HepG2 (cell line): ENCODE results near the gene RAD54L. TPM values are rescaled to one million over a fixed set of nuclear protein-coding genes. Genes with fewer than 3 reads are reported as not detected.

Experiments used
- ARNT2 ChIP-seq: sonication (generic); formaldehyde crosslinking; IDR thresholded peaks from 2 replicates; pipeline ENCODE4 v1.8.0; 2022; ENCODE audit warnings: mild to moderate bottlenecking, low read depth, missing genetic modification reagents, moderate library complexity
- EP300 ChIP-seq, 3 experiments: sonication (generic) in 1 of 3; formaldehyde crosslinking in 1 of 3; IDR thresholded peaks; 2 replicates each; pipeline versions ENCODE4 v1.5.1 to v1.6.1; 2011 to 2020; ENCODE audit warnings: low read depth in 2 of 3, low read length in 2 of 3, borderline replicate concordance in 1 of 3, improper control_type of control experiment in 1 of 3, mild to moderate bottlenecking in 1 of 3, missing genetic modification reagents in 1 of 3, moderate library complexity in 1 of 3
- GFI1 ChIP-seq: sonication (generic); formaldehyde crosslinking; IDR thresholded peaks from 2 replicates; pipeline ENCODE4 v1.5.0; 2020; ENCODE audit warnings: missing genetic modification reagents, mild to moderate bottlenecking, borderline replicate concordance
- MAZ ChIP-seq, 2 experiments: sonication (generic) in 1 of 2; formaldehyde crosslinking in 1 of 2; IDR thresholded peaks; 2 replicates each; pipeline versions ENCODE4 v1.5.0 to v1.6.1; 2012 to 2020; ENCODE audit warnings: low read depth in 2 of 2, mild to moderate bottlenecking in 2 of 2, borderline replicate concordance in 1 of 2, improper control_type of control experiment in 1 of 2, low read length in 1 of 2, missing genetic modification reagents in 1 of 2, moderate library complexity in 1 of 2
- MEIS2 ChIP-seq: sonication (generic); formaldehyde crosslinking; IDR thresholded peaks from 2 replicates; pipeline ENCODE4 v1.9.0; 2021; ENCODE audit warnings: mild to moderate bottlenecking, missing genetic modification reagents
- ONECUT2 ChIP-seq: sonication (generic); formaldehyde crosslinking; IDR thresholded peaks from 2 replicates; pipeline ENCODE4 v1.4.0; 2020; ENCODE audit warnings: missing genetic modification reagents
- PHF8 ChIP-seq: sonication (generic); formaldehyde crosslinking; IDR thresholded peaks from 2 replicates; pipeline ENCODE4 v1.5.0; 2020; ENCODE audit warnings: missing genetic modification reagents
- POGZ ChIP-seq: sonication (generic); formaldehyde crosslinking; IDR thresholded peaks from 2 replicates; pipeline ENCODE4 v1.4.0; 2020; ENCODE audit warnings: mild to moderate bottlenecking, missing genetic modification reagents
- SMAD9 ChIP-seq: sonication (generic); formaldehyde crosslinking; IDR thresholded peaks from 2 replicates; pipeline ENCODE4 v1.5.1; 2020; ENCODE audit warnings: mild to moderate bottlenecking, missing genetic modification reagents
- TFAP4 ChIP-seq: sonication (generic); IDR thresholded peaks from 2 replicates; pipeline ENCODE4 v1.6.1; 2016; ENCODE audit warnings: low read depth, borderline replicate concordance
- TOE1 ChIP-seq: sonication (generic); formaldehyde crosslinking; IDR thresholded peaks from 2 replicates; pipeline ENCODE4 v1.4.0; 2020; ENCODE audit warnings: mild to moderate bottlenecking, missing genetic modification reagents
- ZMAT3 ChIP-seq: sonication (generic); formaldehyde crosslinking; conservative IDR thresholded peaks from 2 replicates; pipeline ENCODE4 v1.7.0; 2021; ENCODE audit warnings: missing genetic modification reagents
- ZMAT5 ChIP-seq: sonication (generic); formaldehyde crosslinking; IDR thresholded peaks from 2 replicates; pipeline ENCODE4 v1.5.0; 2020; ENCODE audit warnings: mild to moderate bottlenecking, low read depth, missing genetic modification reagents, borderline replicate concordance
- ZNF292 ChIP-seq: sonication (generic); formaldehyde crosslinking; IDR thresholded peaks from 2 replicates; pipeline ENCODE4 v1.8.1; 2022; ENCODE audit warnings: mild to moderate bottlenecking, low read depth, missing genetic modification reagents, borderline replicate concordance
- ZNF549 ChIP-seq: sonication (generic); formaldehyde crosslinking; IDR thresholded peaks from 2 replicates; pipeline ENCODE4 v1.5.0; 2020; ENCODE audit warnings: missing genetic modification reagents
- ZNF550 ChIP-seq: sonication (generic); formaldehyde crosslinking; IDR thresholded peaks from 2 replicates; pipeline ENCODE4 v1.4.0; 2020; ENCODE audit warnings: mild to moderate bottlenecking, missing genetic modification reagents, borderline replicate concordance
- ZNF564 ChIP-seq: sonication (generic); formaldehyde crosslinking; IDR thresholded peaks from 2 replicates; pipeline ENCODE4 v1.8.1; 2023; ENCODE audit warnings: mild to moderate bottlenecking, missing genetic modification reagents
- ZNF644 ChIP-seq: IDR thresholded peaks from 2 replicates; pipeline ENCODE4 v1.6.1; 2016; ENCODE audit warnings: low read depth
- ZNF800 ChIP-seq: sonication (generic); formaldehyde crosslinking; IDR thresholded peaks from 2 replicates; pipeline ENCODE4 v1.4.0; 2020; ENCODE audit warnings: missing genetic modification reagents
- ZNF83 ChIP-seq: sonication (generic); formaldehyde crosslinking; IDR thresholded peaks from 2 replicates; pipeline ENCODE4 v1.4.0; 2020; ENCODE audit warnings: missing genetic modification reagents, mild to moderate bottlenecking, borderline replicate concordance
- polyA plus RNA-seq, 8 experiments: library from polyadenylated mRNA; depleted of rRNA in 3 of 8; stranded (reverse) in 7 of 8; unstranded in 1 of 8; fragments of >200 nt; fragmentation: Illumina TruSeq in 4 of 8; extraction: Trizol in 4 of 8; gene quantifications; 2 replicates each; pipeline versions ENCODE4 v1.2.1 to v1.2.3, GENCODE V29; 2011 to 2016; ENCODE audit warnings: low read depth in 4 of 8, missing spikeins in 1 of 8, mixed read lengths in 1 of 8; ENCODE audit not compliant: insufficient read depth in 1 of 8
- total RNA-seq, 5 experiments: library from RNA; depleted of rRNA; stranded (reverse); fragments of >200 nt; fragmentation: Illumina TruSeq; extraction: Trizol; gene quantifications; 2 replicates each; pipeline ENCODE4 v1.2.3, GENCODE V29; 2016; ENCODE audit warnings: low read depth in 1 of 5

RAD54L gene
- total and polyA plus RNA-seq, 2 of the 13 experiments (the other 11 are each of a cell fraction or from before 2014, with no cell fraction given) = 10.2 to 30.0 TPM

GRCh38 chr1:46247436-46248121 is at the start of gene RAD54L (continued):
- no peak for TF ChIP-seq EP300 (IDR thresholded peaks at IDR 0.05; ENCODE audit: low read depth in 2 of 2, low read length in 2 of 2)
- no peak for TF ChIP-seq EP300 (CRISPR knock-in tag; IDR thresholded peaks at IDR 0.05; ENCODE audit: borderline replicate concordance)
- no peak for TF ChIP-seq ZNF550 (CRISPR knock-in tag)
- TF ChIP-seq PHF8 (CRISPR knock-in tag) = no peak
- TF ChIP-seq TOE1 = no peak
- TF ChIP-seq ZNF564 (CRISPR knock-in tag) = peak; percentile 71; the same call in 1 of the 2 replicates
- TF ChIP-seq ZNF549 = no peak
- peak; percentile 52 for TF ChIP-seq POGZ (CRISPR knock-in tag)
- no peak; the same call in 1 of the 2 replicates for TF ChIP-seq ZMAT3
- TF ChIP-seq ONECUT2 (CRISPR knock-in tag) = 0 out of 2 replicates have a peak, but pooled peaks have one; percentile 32
- TF ChIP-seq MEIS2 (CRISPR knock-in tag) = 0 out of 2 replicates have a peak, but pooled peaks have one; percentile 51
- peak; percentile 55; the same call in 1 of the 2 replicates for TF ChIP-seq MAZ (IDR thresholded peaks at IDR 0.05; ENCODE audit: borderline replicate concordance, low read depth, low read length)
- TF ChIP-seq MAZ (CRISPR knock-in tag; IDR thresholded peaks at IDR 0.05; ENCODE audit: low read depth) = 0 out of 2 replicates have a peak, but pooled peaks have one; percentile 13
- TF ChIP-seq GFI1 (CRISPR knock-in tag) = no peak
- TF ChIP-seq SMAD9 = no peak
- no peak for TF ChIP-seq ZNF644
- TF ChIP-seq TFAP4 = 0 out of 2 replicates have a peak, but pooled peaks have one; percentile 8
- no peak for TF ChIP-seq ZNF292 (CRISPR knock-in tag)
- no peak for TF ChIP-seq ZNF800 (CRISPR knock-in tag)
- TF ChIP-seq ZMAT5 = no peak
- TF ChIP-seq ARNT2 = peak; percentile 88
- no peak for TF ChIP-seq ZNF83
